ENCODE data around the gene M1AP. TPM values are rescaled to one million over a fixed set of nuclear protein-coding genes. Genes with fewer than 3 reads are reported as not detected.

The M1AP gene
- total and polyA plus RNA-seq, 9 of the 15 experiments (the other 6 are each of a cell fraction or from before 2014, with no cell fraction given): 0.06 to 0.33 (median 0.11) TPM; not detected in 4

- TF ChIP-seq ZNF589 (CRISPR knock-in tag; IDR thresholded peaks at IDR 0.05; ENCODE audit: low read depth): peak; percentile 60; the same call in 1 of the 2 replicates
- TF ChIP-seq MEF2D (tag; conservative IDR thresholded peaks at IDR 0.05; ENCODE audit: low read depth): 0 out of 2 replicates have a peak, but pooled peaks have one; percentile 21
- peak; percentile 85; the same call in 1 of the 2 replicates for TF ChIP-seq RNF2 (IDR thresholded peaks at IDR 0.05)
- peak; percentile 41; the same call in 1 of the 2 replicates for TF ChIP-seq CC2D1A (IDR thresholded peaks at IDR 0.05)
- TF ChIP-seq TOE1 (IDR thresholded peaks at IDR 0.05; ENCODE audit: borderline replicate concordance): 0 out of 2 replicates have a peak, but pooled peaks have one; percentile 29
- TF ChIP-seq TOE1 (CRISPR knock-in tag; IDR thresholded peaks at IDR 0.05; ENCODE audit: borderline replicate concordance, low read depth): no peak
- TF ChIP-seq SAFB (IDR thresholded peaks at IDR 0.05; ENCODE audit: borderline replicate concordance, low read depth, low read length): peak; percentile 55; the same call in 1 of the 2 replicates
- TF ChIP-seq NKRF (IDR thresholded peaks at IDR 0.05; ENCODE audit: borderline replicate concordance): peak; percentile 84
- no peak for TF ChIP-seq KAT2B (IDR thresholded peaks at IDR 0.05; ENCODE audit: low read depth, low read length)
- TF ChIP-seq, protein P1, sequence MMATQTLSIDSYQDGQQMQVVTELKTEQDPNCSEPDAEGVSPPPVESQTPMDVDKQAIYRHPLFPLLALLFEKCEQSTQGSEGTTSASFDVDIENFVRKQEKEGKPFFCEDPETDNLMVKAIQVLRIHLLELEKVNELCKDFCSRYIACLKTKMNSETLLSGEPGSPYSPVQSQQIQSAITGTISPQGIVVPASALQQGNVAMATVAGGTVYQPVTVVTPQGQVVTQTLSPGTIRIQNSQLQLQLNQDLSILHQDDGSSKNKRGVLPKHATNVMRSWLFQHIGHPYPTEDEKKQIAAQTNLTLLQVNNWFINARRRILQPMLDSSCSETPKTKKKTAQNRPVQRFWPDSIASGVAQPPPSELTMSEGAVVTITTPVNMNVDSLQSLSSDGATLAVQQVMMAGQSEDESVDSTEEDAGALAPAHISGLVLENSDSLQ (IDR thresholded peaks at IDR 0.05): peak; percentile 21; the same call in 1 of the 2 replicates
- no peak for TF ChIP-seq RFX7 (CRISPR knock-in tag; IDR thresholded peaks at IDR 0.05)
- TF ChIP-seq ZNF217 (CRISPR knock-in tag; IDR thresholded peaks at IDR 0.05): no peak
- TF ChIP-seq NFRKB (IDR thresholded peaks at IDR 0.05; ENCODE audit: low read depth): peak; percentile 62; the same call in 1 of the 2 replicates
- TF ChIP-seq KLF1 (tag; IDR thresholded peaks at IDR 0.05): peak; percentile 19; the same call in 1 of the 2 replicates
- peak; percentile 88 for TF ChIP-seq NCOR1 (IDR thresholded peaks at IDR 0.05)
- TF ChIP-seq CTBP1 (IDR thresholded peaks at IDR 0.05; ENCODE audit: borderline replicate concordance): peak; percentile 69
- TF ChIP-seq ZNF592 (IDR thresholded peaks at IDR 0.05): peak; percentile 91
- TF ChIP-seq EP400 (IDR thresholded peaks at IDR 0.05): peak; percentile 91
Observed at GRCh38 chr2:74530239-74531187, 117.6 kb downstream of the M1AP start (continued).
